Natural killer cell (primary cell): ENCODE measurements around the gene HSD17B2. TPM values are rescaled to one million over a fixed set of nuclear protein-coding genes. Genes with fewer than 3 reads are reported as not detected.

ENCODE experiments used
- ATAC-seq, 3 donors: fragments of 150-1000 bp in 2 of 3; fragments of 200-7000 bp in 1 of 3; cut with Tn5 transposase; 1 replicate in 1 of 3; 2 replicates in 2 of 3; pipeline ENCODE4 v1.10.0; 2021; ENCODE audit warnings: mild to moderate bottlenecking in 2 of 3, moderate library complexity in 2 of 3
- DNase-seq, 2 donors: peaks; one replicate each; pipeline versions ENCODE4 v3.0.0 to v3.0.0-alpha.2; 2013 to 2021; ENCODE audit warnings: mixed read lengths in 1 of 2
- H3K27ac ChIP-seq: one replicate; pipeline ENCODE4 v1.5.1; 2013; ENCODE audit warnings: mild to moderate bottlenecking, low read length
- H3K27me3 ChIP-seq: one replicate; pipeline ENCODE4 v1.6.1; 2013; ENCODE audit warnings: low read length; ENCODE audit not compliant: control insufficient read depth, insufficient read depth
- H3K36me3 ChIP-seq: one replicate; pipeline ENCODE4 v1.6.1; 2013; ENCODE audit warnings: low read length; ENCODE audit not compliant: control insufficient read depth, insufficient read depth
- H3K4me1 ChIP-seq: one replicate; pipeline ENCODE4 v1.6.1; 2013; ENCODE audit warnings: low read length; ENCODE audit not compliant: control insufficient read depth, insufficient read depth
- H3K4me3 ChIP-seq: one replicate; pipeline ENCODE4 v1.5.1; 2013; ENCODE audit warnings: low read length
- H3K9me3 ChIP-seq: one replicate; pipeline ENCODE4 v1.6.1; 2013; ENCODE audit warnings: low read length; ENCODE audit not compliant: control insufficient read depth, insufficient read depth
- H3K27ac Mint-ChIP-seq, 2 donors: one replicate each; pipeline ENCODE4 v1.8.0; 2022; ENCODE audit warnings: mild to moderate bottlenecking in 2 of 2, mixed read lengths in 2 of 2, moderate library complexity in 1 of 2
- H3K27me3 Mint-ChIP-seq, 2 donors: one replicate each; pipeline ENCODE4 v1.8.0; 2022; ENCODE audit warnings: low read depth in 2 of 2, mixed read lengths in 2 of 2
- H3K36me3 Mint-ChIP-seq: one replicate; pipeline ENCODE4 v1.8.0; 2022; ENCODE audit warnings: mixed read lengths
- H3K4me1 Mint-ChIP-seq, 2 donors: one replicate each; pipeline ENCODE4 v1.8.0; 2022; ENCODE audit warnings: mixed read lengths in 2 of 2
- H3K4me3 Mint-ChIP-seq: one replicate; pipeline ENCODE4 v1.8.0; 2022; ENCODE audit warnings: mild to moderate bottlenecking, moderate library complexity, mixed read lengths
- H3K9me3 Mint-ChIP-seq, 2 donors: one replicate each; pipeline ENCODE4 v1.8.0; 2022; ENCODE audit warnings: mixed read lengths in 2 of 2
- WGBS: methylation state at CpG from one replicate; pipeline ENCODE4 v1.1.7; 2013; ENCODE audit warnings: missing lambda C conversion rate; ENCODE audit not compliant: insufficient coverage; 5-methylcytosine and 5-hydroxymethylcytosine counted together
- intact Hi-C: fragments of 100-400 bp; cut with micrococcal nuclease; formaldehyde crosslinking; loops from one replicate; pipeline ENCODE4 v1.14.2; 2022
- total RNA-seq, 4 donors: library from RNA; stranded (reverse); fragments of 120-200 nt in 1 of 4; gene quantifications; one replicate each; pipeline versions ENCODE4 v1.2.3 to v1.2.4, GENCODE V29; 2013 to 2022
- TF ChIP-seq, protein P1 (sequence below): fragments of 200-600 bp; IDR thresholded peaks from one replicate; pipeline ENCODE4 v1.8.0; 2022; ENCODE audit warnings: antibody characterized with exemption

HSD17B2 gene
- total RNA-seq, 3 donors from 2014 or later (not counting 1 experiment from before 2014, with no cell fraction given): not detected

DNA sequence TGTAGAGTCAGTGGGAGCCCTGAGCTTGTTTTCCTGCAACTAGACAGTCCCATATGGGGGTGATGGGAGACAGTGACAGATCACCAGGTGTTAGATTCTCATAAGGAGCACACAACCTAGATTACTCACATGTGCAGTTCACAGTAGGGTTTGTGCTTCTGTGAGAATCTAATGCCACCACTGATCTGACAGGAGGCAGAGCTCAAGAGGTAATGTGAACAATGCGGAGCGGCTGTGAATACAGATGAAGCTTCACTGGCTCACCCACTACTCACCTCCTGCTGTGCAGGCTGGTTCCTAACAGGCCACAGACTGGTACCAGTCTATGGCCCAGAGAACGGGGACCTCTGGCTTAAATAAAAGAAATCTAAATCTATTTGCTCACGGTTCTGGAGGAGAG lies 10.2 kb upstream of the HSD17B2 start:
- no peak overlapping the region for H3K27ac Mint-ChIP-seq
- no peak for ATAC-seq
- H3K4me1 ChIP-seq: no peaks in the 10 kb centered on the region

DNA sequence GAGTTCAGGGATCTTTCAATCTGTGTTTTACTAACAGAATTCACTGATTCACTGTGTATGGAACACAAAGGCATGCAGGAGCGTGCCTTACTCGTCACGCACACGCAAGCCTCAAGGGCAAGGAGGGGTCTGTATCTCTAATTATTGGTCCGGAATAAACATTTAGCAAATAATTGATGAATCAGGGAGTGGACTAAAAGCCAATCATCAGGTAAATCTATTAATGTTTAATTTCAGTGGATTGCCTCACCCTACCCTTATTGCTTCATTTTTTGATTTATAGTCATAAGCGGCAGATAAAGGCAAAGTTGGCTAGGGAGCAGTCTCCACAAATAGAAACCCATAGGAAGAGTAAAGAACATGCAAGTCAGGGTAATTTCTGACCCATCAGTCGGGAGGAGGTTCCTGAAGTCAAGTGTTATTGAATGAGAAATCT lies 7.4 kb upstream of the HSD17B2 start:
- intact Hi-C loops: loop anchor here (10.0 kb wide), 1 partner anchor 197 kb away; no protein-coding TSS in a partner anchor
- Histone ChIP-seq H3K36me3 (no peaks in the 10 kb centered on the region), H3K27me3 (peaks cover 3% of the 10 kb centered on the region), H3K4me3 (no peak overlapping the region), H3K4me1 (no peaks in the 10 kb centered on the region), H3K27ac (no peak overlapping the region), H3K9me3 (no peaks in the 10 kb centered on the region)
- no peaks in the 10 kb centered on the region for H3K36me3 Mint-ChIP-seq
- TF ChIP-seq, protein P1, sequence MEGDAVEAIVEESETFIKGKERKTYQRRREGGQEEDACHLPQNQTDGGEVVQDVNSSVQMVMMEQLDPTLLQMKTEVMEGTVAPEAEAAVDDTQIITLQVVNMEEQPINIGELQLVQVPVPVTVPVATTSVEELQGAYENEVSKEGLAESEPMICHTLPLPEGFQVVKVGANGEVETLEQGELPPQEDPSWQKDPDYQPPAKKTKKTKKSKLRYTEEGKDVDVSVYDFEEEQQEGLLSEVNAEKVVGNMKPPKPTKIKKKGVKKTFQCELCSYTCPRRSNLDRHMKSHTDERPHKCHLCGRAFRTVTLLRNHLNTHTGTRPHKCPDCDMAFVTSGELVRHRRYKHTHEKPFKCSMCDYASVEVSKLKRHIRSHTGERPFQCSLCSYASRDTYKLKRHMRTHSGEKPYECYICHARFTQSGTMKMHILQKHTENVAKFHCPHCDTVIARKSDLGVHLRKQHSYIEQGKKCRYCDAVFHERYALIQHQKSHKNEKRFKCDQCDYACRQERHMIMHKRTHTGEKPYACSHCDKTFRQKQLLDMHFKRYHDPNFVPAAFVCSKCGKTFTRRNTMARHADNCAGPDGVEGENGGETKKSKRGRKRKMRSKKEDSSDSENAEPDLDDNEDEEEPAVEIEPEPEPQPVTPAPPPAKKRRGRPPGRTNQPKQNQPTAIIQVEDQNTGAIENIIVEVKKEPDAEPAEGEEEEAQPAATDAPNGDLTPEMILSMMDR: no peak
- over 99% methylated on average over 7 of the region's 7 CpGs for WGBS
- DNase-seq: no peak
- peaks cover 18 to 19% of the 10 kb centered on the region in 2 donors for H3K27me3 Mint-ChIP-seq
- H3K27ac Mint-ChIP-seq: no peak overlapping the region
- no peaks in the 10 kb centered on the region for H3K4me1 Mint-ChIP-seq
- H3K9me3 Mint-ChIP-seq: no peaks in the 10 kb centered on the region
- no peak for ATAC-seq
- no peak overlapping the region for H3K4me3 Mint-ChIP-seq

More for the DNA sequence above, 10.2 kb upstream of the HSD17B2 start:
- no peaks in the 10 kb centered on the region for H3K9me3 ChIP-seq
- peaks cover 18 to 31% of the 10 kb centered on the region in 2 donors for H3K27me3 Mint-ChIP-seq
- no peak for DNase-seq
- no peaks in the 10 kb centered on the region for H3K4me1 Mint-ChIP-seq
- no peaks in the 10 kb centered on the region for H3K36me3 ChIP-seq
- H3K27me3 ChIP-seq: peaks cover 3% of the 10 kb centered on the region
- 82% methylated on average over 4 of the region's 4 CpGs for WGBS
- no peaks in the 10 kb centered on the region for H3K9me3 Mint-ChIP-seq
- H3K27ac ChIP-seq: no peak overlapping the region
- TF ChIP-seq, protein P1: no peak
- no peaks in the 10 kb centered on the region for H3K36me3 Mint-ChIP-seq
- no peak overlapping the region for H3K4me3 Mint-ChIP-seq
- intact Hi-C loops: loop anchor here (10.0 kb wide), 1 partner anchor 200 kb away; no protein-coding TSS in a partner anchor
- H3K4me3 ChIP-seq: no peak overlapping the region

DNA sequence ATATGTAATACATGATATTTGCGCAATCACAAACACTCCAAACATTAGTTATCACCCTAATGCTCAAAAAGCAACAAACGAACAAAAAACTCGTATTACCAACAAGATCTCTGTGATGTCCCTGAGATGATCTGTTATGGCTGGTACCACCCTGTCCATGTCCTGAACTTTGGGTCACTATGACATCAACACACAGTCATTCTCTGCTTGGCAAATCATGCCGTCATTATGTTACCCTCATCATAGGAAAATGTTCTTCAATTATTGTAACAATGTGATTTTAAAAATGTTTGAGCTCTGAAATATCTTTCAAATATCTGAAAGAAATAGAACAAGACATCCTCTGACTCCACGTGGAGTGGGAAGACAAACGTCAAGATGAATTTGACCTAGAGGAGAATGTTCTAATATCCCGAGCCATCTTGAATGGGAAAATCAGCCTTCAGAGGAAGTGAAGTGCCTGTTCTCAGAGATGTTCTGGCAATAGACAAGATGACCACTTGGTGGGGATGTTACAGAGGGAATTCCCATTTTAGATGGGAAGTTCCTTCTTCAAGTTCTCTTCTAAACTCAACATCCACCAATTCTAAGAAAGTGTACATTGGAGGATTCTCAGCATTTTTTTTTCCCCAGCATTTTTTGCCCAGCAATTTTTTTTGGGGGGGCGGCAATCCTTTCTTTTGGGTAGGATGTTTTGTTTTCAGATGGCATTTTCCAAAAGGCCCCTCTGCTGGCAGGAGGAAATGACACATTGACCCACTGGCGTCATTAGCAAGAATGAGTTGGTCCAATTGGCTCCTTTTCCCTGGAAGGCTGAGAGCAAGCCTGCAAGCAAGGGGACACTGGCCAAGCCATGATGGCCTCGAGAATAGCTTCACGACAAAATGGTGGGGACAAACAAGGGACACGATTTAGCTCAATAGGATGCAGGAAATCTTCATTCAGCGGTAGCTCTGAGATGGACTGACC lies 3.7 kb upstream of the HSD17B2 start:
- TF ChIP-seq, protein P1: no peak
- DNase-seq: peak in 1 of 2 donors; percentile 36

More for the DNA sequence above, 3.7 kb upstream of the HSD17B2 start:
- no peaks in the 10 kb centered on the region for H3K36me3 Mint-ChIP-seq
- no peak overlapping the region for H3K4me3 Mint-ChIP-seq
- no peak overlapping the region for H3K27ac Mint-ChIP-seq
- H3K9me3 Mint-ChIP-seq: no peaks in the 10 kb centered on the region
- no peak for ATAC-seq
- Histone ChIP-seq H3K27ac (no peak overlapping the region), H3K4me1 (no peaks in the 10 kb centered on the region), H3K27me3 (no peaks in the 10 kb centered on the region), H3K4me3 (no peak overlapping the region), H3K9me3 (no peaks in the 10 kb centered on the region), H3K36me3 (no peaks in the 10 kb centered on the region)
- intact Hi-C loops: no loop called here
- 73% methylated on average over 12 of the region's 13 CpGs for WGBS
- H3K27me3 Mint-ChIP-seq: peaks cover 13 to 14% of the 10 kb centered on the region in 2 donors
- H3K4me1 Mint-ChIP-seq: no peaks in the 10 kb centered on the region
